ENCODE results near the gene LYZL4. TPM values are rescaled to one million over a fixed set of nuclear protein-coding genes. Genes with fewer than 3 reads are reported as not detected.

LYZL4 gene
- polyA plus RNA-seq, 1 donor = not detected

GRCh38 chr3:42347928-42348327 lies 62.5 kb downstream of the LYZL4 start:
- DNase-seq = no peak
- Histone ChIP-seq H3K4me3 (ENCODE audit: low read length) (no peak overlapping the region), H3K4me1 (ENCODE audit: control insufficient read depth, insufficient read depth, low read length) (peaks cover 13% of the 10 kb centered on the region), H3K9me3 (ENCODE audit: control insufficient read depth, low read depth, low read length) (no peaks in the 10 kb centered on the region), H3K36me3 (ENCODE audit: control insufficient read depth, insufficient read depth, low read length) (no peaks in the 10 kb centered on the region), H3K27ac (ENCODE audit: low read length) (no peak overlapping the region), H3K27me3 (ENCODE audit: control insufficient read depth, insufficient read depth, low read length) (no peaks in the 10 kb centered on the region)
- WGBS (ENCODE audit: insufficient coverage, low lambda C conversion rate) = no CpG with 5 or more reads among the region's 2 CpGs

Other genes starting within 250 kb of the LYZL4 start
- 119 TPM for gene CCK, start 144.4 kb downstream of the LYZL4 start, polyA plus RNA-seq
- gene VIPR1, start 92.0 kb upstream of the LYZL4 start, polyA plus RNA-seq = 75.3 TPM
- gene SEC22C, start 171.4 kb upstream of the LYZL4 start, polyA plus RNA-seq = 49.2 TPM
- 47.5 TPM for gene SS18L2, start 180.2 kb upstream of the LYZL4 start, polyA plus RNA-seq
- 138 TPM for gene NKTR, start 190.1 kb upstream of the LYZL4 start, polyA plus RNA-seq
- 12.5 TPM for gene ZBTB47, start 243.1 kb upstream of the LYZL4 start, polyA plus RNA-seq

All from large intestine (tissue), 3 donors.